NOMO-1 treated with dmso at 0.1 percent for 144 hours (cell line): ENCODE measurements around the gene HSPA1A.
A peak's percentile ranks its signal among the peaks of the same experiment; 100 is the strongest.
"Not testable (repeated sequence)": the region's sequence is repeated elsewhere in the genome, so short reads cannot be mapped to it uniquely, and the experiment has no call there.

ENCODE experiments used
- DNase-seq: peaks from one replicate; lab custom pipeline; 2025; ENCODE audit not compliant: unreplicated experiment; lab: John Stamatoyannopoulos, UW

Gene HSPA1A

GRCh38 chr6:31862344-31863235 lies 47.2 kb downstream of the HSPA1A start, which contains the start of gene NEU1:
NEU1 (minus strand) TSS chr6:31862821; CDS start chr6:31862776, 45 bp downstream.
- peak; percentile 100 for DNase-seq

- not testable (repeated sequence) for DNase-seq
These were observed 48.8 kb downstream of the HSPA1A start for GRCh38 chr6:31864123-31864562.

GRCh38 chr6:31864818-31865204 lies 49.5 kb downstream of the HSPA1A start:
- no peak for DNase-seq

GRCh38 chr6:31865205-31866118 lies 50.1 kb downstream of the HSPA1A start:
- DNase-seq = no peak
